Measurements from ENCODE around the gene FOXP1. TPM values are rescaled to one million over a fixed set of nuclear protein-coding genes. Genes with fewer than 3 reads are reported as not detected.

FOXP1 gene
- total RNA-seq, 1 donor = 55.7 TPM

GRCh38 chr3:71387586-71387985 is 195.9 kb downstream of the FOXP1 start:
- no peak for DNase-seq (ENCODE audit: low read depth)
- no peak for TF ChIP-seq CTCF (IDR thresholded peaks at IDR 0.05; ENCODE audit: insufficient read depth, low read depth, low read length)
- no peak overlapping the region for H3K4me3 ChIP-seq (ENCODE audit: low read depth, low read length)

GRCh38 chr3:71384837-71385716 is 198.5 kb downstream of the FOXP1 start:
- no peak overlapping the region for H3K4me3 ChIP-seq (ENCODE audit: low read depth, low read length)
- no peak for TF ChIP-seq CTCF (IDR thresholded peaks at IDR 0.05; ENCODE audit: insufficient read depth, low read depth, low read length)
- DNase-seq (ENCODE audit: low read depth) = peak; percentile 44

GRCh38 chr3:71384388-71384787 is 199.1 kb downstream of the FOXP1 start:
- no peak for DNase-seq (ENCODE audit: low read depth)
- H3K4me3 ChIP-seq (ENCODE audit: low read depth, low read length) = no peak overlapping the region
- TF ChIP-seq CTCF (IDR thresholded peaks at IDR 0.05; ENCODE audit: insufficient read depth, low read depth, low read length) = no peak

GRCh38 chr3:71380096-71380495 is 203.4 kb downstream of the FOXP1 start:
- no peak overlapping the region for H3K4me3 ChIP-seq (ENCODE audit: low read depth, low read length)
- TF ChIP-seq CTCF (IDR thresholded peaks at IDR 0.05; ENCODE audit: insufficient read depth, low read depth, low read length) = no peak
- no peak for DNase-seq (ENCODE audit: low read depth)

- no peak for TF ChIP-seq CTCF (IDR thresholded peaks at IDR 0.05; ENCODE audit: insufficient read depth, low read depth, low read length)
- no peak for DNase-seq (ENCODE audit: low read depth)
- no peak overlapping the region for H3K4me3 ChIP-seq (ENCODE audit: low read depth, low read length)
These were observed 205.0 kb downstream of the FOXP1 start for GRCh38 chr3:71378509-71378908.

- no peak for DNase-seq (ENCODE audit: low read depth)
- no peak for TF ChIP-seq CTCF (IDR thresholded peaks at IDR 0.05; ENCODE audit: insufficient read depth, low read depth, low read length)
- H3K4me3 ChIP-seq (ENCODE audit: low read depth, low read length) = no peak overlapping the region
These were observed 206.6 kb downstream of the FOXP1 start for GRCh38 chr3:71376911-71377310.
